Suprapubic skin (tissue), 4 donors: Measurements from ENCODE around the gene NKX6-1. TPM values are rescaled to one million over a fixed set of nuclear protein-coding genes. Genes with fewer than 3 reads are reported as not detected.

Source experiments
- DNase-seq, 2 donors: peaks; one replicate each; pipeline ENCODE4 v3.0.0-alpha.2; 2019; ENCODE audit warnings: low spot score in 2 of 2
- H3K27ac ChIP-seq: fragments of 200-600 bp; sonication (generic); one replicate; pipeline ENCODE4 v1.5.1; 2019
- H3K27me3 ChIP-seq: fragments of 200-600 bp; sonication (generic); one replicate; pipeline ENCODE4 v1.5.1; 2019
- H3K36me3 ChIP-seq: fragments of 200-600 bp; sonication (generic); one replicate; pipeline ENCODE4 v1.5.1; 2019
- H3K4me1 ChIP-seq: fragments of 200-600 bp; sonication (generic); one replicate; pipeline ENCODE4 v1.5.1; 2019
- H3K4me3 ChIP-seq: fragments of 200-600 bp; sonication (generic); one replicate; pipeline ENCODE4 v1.5.1; 2019; ENCODE audit warnings: mild to moderate bottlenecking
- H3K9me3 ChIP-seq: fragments of 200-600 bp; sonication (generic); one replicate; pipeline ENCODE4 v1.5.1; 2019
- CTCF ChIP-seq, 2 donors: fragments of 200-600 bp in 1 of 2; fragments of 450-650 bp in 1 of 2; sonication (generic) in 1 of 2; IDR thresholded peaks; one replicate each; pipeline ENCODE4 v1.5.1; 2016 to 2019; ENCODE audit warnings: antibody characterized with exemption in 2 of 2, mild to moderate bottlenecking in 1 of 2, moderate library complexity in 1 of 2
- EP300 ChIP-seq: sonication (generic); formaldehyde crosslinking; IDR thresholded peaks from one replicate; pipeline ENCODE4 v1.6.1; 2017; ENCODE audit warnings: antibody characterized with exemption
- POLR2A ChIP-seq, 2 donors: fragments of 450-650 bp; IDR thresholded peaks; one replicate each; pipeline ENCODE4 v1.6.1; 2017; ENCODE audit warnings: antibody characterized with exemption in 2 of 2, mild to moderate bottlenecking in 2 of 2, moderate library complexity in 2 of 2
- POLR2AphosphoS5 ChIP-seq, 3 donors: sonication (generic); formaldehyde crosslinking; IDR thresholded peaks; one replicate each; pipeline ENCODE4 v1.6.1; 2017; ENCODE audit warnings: antibody characterized with exemption in 3 of 3
- WGBS: methylation state at CpG from one replicate; pipeline ENCODE4 v1.1.5; 2018; 5-methylcytosine and 5-hydroxymethylcytosine counted together
- total RNA-seq, 4 donors: library from RNA; depleted of rRNA; stranded (reverse); fragments of >200 nt; gene quantifications; one replicate each; pipeline ENCODE4 v1.1.0, GENCODE V29; 2016

NKX6-1 gene
- total RNA-seq, 4 donors from 2014 or later = not detected

GRCh38 chr4:84482564-84483563 is 16.2 kb downstream of the NKX6-1 start:
- no peaks in the 10 kb centered on the region for H3K36me3 ChIP-seq
- peaks cover 26% of the 10 kb centered on the region for H3K4me1 ChIP-seq
- peaks cover 93% of the 10 kb centered on the region for H3K27me3 ChIP-seq
- H3K9me3 ChIP-seq = no peaks in the 10 kb centered on the region
- peak overlapping the region; percentile 29 for H3K4me3 ChIP-seq
- 19% methylated on average over 19 of the region's 69 CpGs for WGBS
- TF ChIP-seq EP300 (no peak), CTCF (IDR thresholded peaks at IDR 0.05) (peak in 1 of 2 donors; percentile 50)
- no peak overlapping the region for H3K27ac ChIP-seq
- peak in 1 of 2 donors; percentile 54 for DNase-seq

- Histone ChIP-seq H3K27me3 (peaks cover 83% of the 10 kb centered on the region), H3K4me1 (peaks cover 26% of the 10 kb centered on the region), H3K4me3 (no peak overlapping the region), H3K9me3 (no peaks in the 10 kb centered on the region), H3K36me3 (no peaks in the 10 kb centered on the region), H3K27ac (no peak overlapping the region)
- TF ChIP-seq CTCF (IDR thresholded peaks at IDR 0.05) = no peak
- TF ChIP-seq POLR2A (IDR thresholded peaks at IDR 0.05) = no peak
- no peak for TF ChIP-seq POLR2AphosphoS5 (IDR thresholded peaks at IDR 0.05)
- no peak for TF ChIP-seq EP300
- 5% methylated on average over 8 of the region's 20 CpGs for WGBS
- no peak for DNase-seq
These were observed 17.2 kb downstream of the NKX6-1 start for GRCh38 chr4:84481860-84482245.

- Histone ChIP-seq H3K27ac (no peak overlapping the region), H3K27me3 (peaks cover 77% of the 10 kb centered on the region), H3K9me3 (no peaks in the 10 kb centered on the region), H3K4me3 (no peak overlapping the region), H3K36me3 (no peaks in the 10 kb centered on the region), H3K4me1 (peaks cover 26% of the 10 kb centered on the region)
- TF ChIP-seq EP300 (no peak), CTCF (IDR thresholded peaks at IDR 0.05) (no peak), POLR2AphosphoS5 (IDR thresholded peaks at IDR 0.05) (no peak), POLR2A (IDR thresholded peaks at IDR 0.05) (no peak)
- no peak for DNase-seq
- WGBS = 15% methylated on average over 45 of the region's 45 CpGs
These were observed 17.8 kb downstream of the NKX6-1 start for GRCh38 chr4:84481077-84481859.

DNA sequence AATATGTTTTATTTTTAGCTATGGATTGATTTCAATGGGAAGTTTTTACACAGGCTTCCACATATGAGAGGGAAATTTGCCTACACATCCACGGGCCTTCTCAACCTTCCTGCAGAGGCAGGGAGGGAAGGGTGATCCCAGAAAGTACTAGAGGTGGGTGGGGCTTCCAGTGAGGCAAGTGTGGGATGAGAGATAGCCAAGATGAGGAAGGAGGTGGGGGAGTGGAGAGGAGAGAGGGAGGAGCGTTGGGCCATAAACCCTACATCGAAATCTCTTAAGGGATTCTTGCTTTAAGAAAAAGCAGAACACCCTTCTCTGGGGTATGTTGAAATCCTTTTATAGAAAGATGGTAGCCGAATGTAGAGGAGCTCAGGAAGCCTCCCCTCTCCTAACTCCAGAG is 19.0 kb downstream of the NKX6-1 start:
- no peaks in the 10 kb centered on the region for H3K36me3 ChIP-seq
- no peak overlapping the region for H3K4me3 ChIP-seq
- H3K27ac ChIP-seq = no peak overlapping the region
- H3K9me3 ChIP-seq = no peaks in the 10 kb centered on the region
- no peak for DNase-seq
- TF ChIP-seq POLR2AphosphoS5 (IDR thresholded peaks at IDR 0.05) (no peak), EP300 (no peak), POLR2A (IDR thresholded peaks at IDR 0.05) (no peak), CTCF (IDR thresholded peaks at IDR 0.05) (no peak)
- H3K4me1 ChIP-seq = peaks cover 26% of the 10 kb centered on the region
- peaks cover 75% of the 10 kb centered on the region for H3K27me3 ChIP-seq
- WGBS = 23% methylated on average over 4 of the region's 4 CpGs

DNA sequence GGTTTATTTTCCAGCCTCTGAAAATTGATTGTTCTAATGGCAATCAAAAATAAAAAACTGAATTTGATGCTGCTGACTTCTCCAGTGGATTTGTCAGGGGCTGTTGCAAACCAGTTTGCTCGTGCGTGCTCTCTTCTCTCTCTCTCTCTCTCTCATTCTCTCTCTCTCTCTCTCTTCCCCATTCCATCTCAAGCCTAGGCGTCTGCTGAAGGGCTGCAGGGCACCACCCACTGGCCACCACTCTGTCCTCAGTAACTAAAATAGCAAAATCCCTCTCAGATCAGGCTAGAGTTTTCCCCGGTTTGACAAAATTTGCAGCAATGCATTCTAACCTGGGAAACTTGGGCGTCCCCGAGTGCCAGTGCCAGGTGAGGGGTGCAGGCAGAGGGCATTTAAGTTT is 19.4 kb downstream of the NKX6-1 start:
- Histone ChIP-seq H3K4me3 (no peak overlapping the region), H3K27ac (no peak overlapping the region), H3K4me1 (peaks cover 26% of the 10 kb centered on the region), H3K27me3 (peaks cover 75% of the 10 kb centered on the region), H3K36me3 (no peaks in the 10 kb centered on the region), H3K9me3 (no peaks in the 10 kb centered on the region)
- DNase-seq = no peak
- WGBS = 23% methylated on average over 6 of the region's 6 CpGs
- TF ChIP-seq EP300 = no peak
- TF ChIP-seq POLR2A (IDR thresholded peaks at IDR 0.05) = no peak
- no peak for TF ChIP-seq POLR2AphosphoS5 (IDR thresholded peaks at IDR 0.05)
- TF ChIP-seq CTCF (IDR thresholded peaks at IDR 0.05) = no peak
